GM21825 (cell line): ENCODE data around the gene TIMP2.
"Not testable (repeated sequence)": the region's sequence is repeated elsewhere in the genome, so short reads cannot be mapped to it uniquely, and the experiment has no call there.

ENCODE experiments used
- ATAC-seq: cut with Tn5 transposase; IDR thresholded peaks from one replicate; pipeline ENCODE4 v1.9.1; 2021; ENCODE audit warnings: mild to moderate bottlenecking, moderate library complexity; ENCODE audit not compliant: unreplicated experiment

The TIMP2 gene

GRCh38 chr17:78957128-78957527, 31.9 kb upstream of the TIMP2 start:
- no peak for ATAC-seq

GRCh38 chr17:78956254-78956653, 31.1 kb upstream of the TIMP2 start:
- no peak for ATAC-seq

- ATAC-seq: no peak
Measured at GRCh38 chr17:78954684-78955083, 29.5 kb upstream of the TIMP2 start.

GRCh38 chr17:78953356-78954350, 28.5 kb upstream of the TIMP2 start:
- ATAC-seq: no peak

GRCh38 chr17:78952706-78953105, 27.5 kb upstream of the TIMP2 start:
- ATAC-seq: no peak

- ATAC-seq: no peak
Measured at GRCh38 chr17:78951967-78952551, 26.9 kb upstream of the TIMP2 start.

GRCh38 chr17:78950870-78951269, 25.7 kb upstream of the TIMP2 start:
- ATAC-seq: no peak

GRCh38 chr17:78947235-78948149, 22.3 kb upstream of the TIMP2 start:
- ATAC-seq: no peak

- ATAC-seq: no peak
Measured at GRCh38 chr17:78946631-78947030, 21.4 kb upstream of the TIMP2 start.

- no peak for ATAC-seq
Measured at GRCh38 chr17:78946131-78946530, 20.9 kb upstream of the TIMP2 start.

- ATAC-seq: not testable (repeated sequence)
Measured at GRCh38 chr17:78945455-78945854, 20.3 kb upstream of the TIMP2 start.

- no peak for ATAC-seq
Measured at GRCh38 chr17:78944956-78945355, 19.8 kb upstream of the TIMP2 start.

GRCh38 chr17:78944026-78944425, 18.8 kb upstream of the TIMP2 start:
- no peak for ATAC-seq

- no peak for ATAC-seq
Measured at GRCh38 chr17:78940708-78941107, 15.5 kb upstream of the TIMP2 start.

- no peak for ATAC-seq
Measured at GRCh38 chr17:78940258-78940657, 15.1 kb upstream of the TIMP2 start.

- no peak for ATAC-seq
Measured at GRCh38 chr17:78939615-78940014, 14.4 kb upstream of the TIMP2 start.

- ATAC-seq: no peak
Measured at GRCh38 chr17:78937561-78937960, 12.4 kb upstream of the TIMP2 start.

- no peak for ATAC-seq
Measured at GRCh38 chr17:78935419-78936323, 10.5 kb upstream of the TIMP2 start.

- ATAC-seq: no peak
Measured at GRCh38 chr17:78934681-78935418, 9.7 kb upstream of the TIMP2 start.
